ENCODE results near the gene CHPT1. TPM values are rescaled to one million over a fixed set of nuclear protein-coding genes. Genes with fewer than 3 reads are reported as not detected.

Gene CHPT1
- total and polyA plus RNA-seq, 9 of the 15 experiments (the other 6 are each of a cell fraction or from before 2014, with no cell fraction given): 15.3 to 210 (median 91.9) TPM

GRCh38 chr12:101707131-101707782, 9.8 kb downstream of the CHPT1 start (continued):
- TF ChIP-seq TSHZ1 (CRISPR knock-in tag; IDR thresholded peaks at IDR 0.05) (no peak), MEIS2 (IDR thresholded peaks at IDR 0.05; ENCODE audit: partially characterized antibody) (peak; percentile 76), JUN (IDR thresholded peaks at IDR 0.05; ENCODE audit: borderline replicate concordance, low read depth, low read length) (0 out of 2 replicates have a peak, but pooled peaks have one; percentile 15), JUN (CRISPR knock-in tag; IDR thresholded peaks at IDR 0.05; ENCODE audit: borderline replicate concordance) (no peak), RBFOX2 (IDR thresholded peaks at IDR 0.05; ENCODE audit: low read depth, low read length) (no peak), NFRKB (IDR thresholded peaks at IDR 0.05; ENCODE audit: low read depth) (no peak), FOXK2 (conservative IDR thresholded peaks at IDR 0.05 in 1 of 2, IDR thresholded peaks at IDR 0.05 in 1 of 2; ENCODE audit: low read depth in 2 of 2) (peak; percentile 80 to 86), RFX7 (CRISPR knock-in tag; IDR thresholded peaks at IDR 0.05) (no peak), BCOR (IDR thresholded peaks at IDR 0.05) (0 out of 2 replicates have a peak, but pooled peaks have one; percentile 22), NELFE (IDR thresholded peaks at IDR 0.05; ENCODE audit: insufficient read depth, insufficient read length) (no peak), RCOR1 (IDR thresholded peaks at IDR 0.05; ENCODE audit: borderline replicate concordance in 1 of 2, low read depth in 2 of 2, low read length in 2 of 2) (peak in 1 of 2 experiments; percentile 41; a peak in 1 of 4 replicates), KLF1 (tag; IDR thresholded peaks at IDR 0.05) (no peak), HSF4 (CRISPR knock-in tag; IDR thresholded peaks at IDR 0.05; ENCODE audit: borderline replicate concordance) (no peak), NCOA4 (IDR thresholded peaks at IDR 0.05; ENCODE audit: partially characterized antibody) (no peak), XRCC5 (IDR thresholded peaks at IDR 0.05; ENCODE audit: low read depth, low read length) (no peak), RAD51 (IDR thresholded peaks at IDR 0.05; ENCODE audit: borderline replicate concordance, low read depth) (no peak), SRSF9 (IDR thresholded peaks at IDR 0.05; ENCODE audit: borderline replicate concordance, low read depth, low read length) (no peak), NUFIP1 (IDR thresholded peaks at IDR 0.05; ENCODE audit: partially characterized antibody) (no peak), NEUROD1 (IDR thresholded peaks at IDR 0.05; ENCODE audit: borderline replicate concordance, low read depth, low read length, partially characterized antibody) (no peak), TAL1 (IDR thresholded peaks at IDR 0.05) (peak; percentile 48), NFIX (CRISPR knock-in tag; IDR thresholded peaks at IDR 0.05; ENCODE audit: low read depth) (no peak), FOXM1 (IDR thresholded peaks at IDR 0.05; ENCODE audit: low read depth) (peak; percentile 57; the same call in 1 of the 2 replicates), FOXM1 (CRISPR knock-in tag; IDR thresholded peaks at IDR 0.05; ENCODE audit: low read depth) (no peak), ZBTB5 (IDR thresholded peaks at IDR 0.05) (no peak), ATF7 (IDR thresholded peaks at IDR 0.05) (peak; percentile 22; the same call in 1 of the 2 replicates), ZNF830 (CRISPR knock-in tag; IDR thresholded peaks at IDR 0.05) (no peak)

Measured in K562 (cell line).